NB4 (cell line): ENCODE measurements around the gene COL4A4.

Source experiments
- CTCF ChIP-seq: IDR thresholded peaks from one replicate; pipeline ENCODE4 v1.5.1; 2012; ENCODE audit warnings: low read depth, low read length
- MYC ChIP-seq: IDR thresholded peaks from 2 replicates; pipeline ENCODE4 v1.6.1; 2011; ENCODE audit warnings: low read depth, low read length
- POLR2A ChIP-seq: IDR thresholded peaks from 2 replicates; pipeline ENCODE4 v1.6.1; 2011; ENCODE audit warnings: mild to moderate bottlenecking; ENCODE audit not compliant: insufficient read length; ENCODE audit errors: extremely low read depth
- TF ChIP-seq, protein P1 (sequence below): IDR thresholded peaks from 2 replicates; pipeline ENCODE4 v1.6.1; 2011; ENCODE audit warnings: low read depth, low read length

- no peak for TF ChIP-seq POLR2A
- TF ChIP-seq CTCF = no peak
- TF ChIP-seq, protein P1, sequence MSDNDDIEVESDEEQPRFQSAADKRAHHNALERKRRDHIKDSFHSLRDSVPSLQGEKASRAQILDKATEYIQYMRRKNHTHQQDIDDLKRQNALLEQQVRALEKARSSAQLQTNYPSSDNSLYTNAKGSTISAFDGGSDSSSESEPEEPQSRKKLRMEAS = no peak
- no peak for TF ChIP-seq MYC
Measured at GRCh38 chr2:227206406-227206805, 42.4 kb upstream of the COL4A4 start.
